Amniotic epithelial cell (primary cell): ENCODE measurements around the gene ARHGAP36.

Experiments
- DNase-seq: peaks from one replicate; pipeline ENCODE4 v3.0.0-alpha.2; 2010; ENCODE audit warnings: low read depth

Gene ARHGAP36

DNA sequence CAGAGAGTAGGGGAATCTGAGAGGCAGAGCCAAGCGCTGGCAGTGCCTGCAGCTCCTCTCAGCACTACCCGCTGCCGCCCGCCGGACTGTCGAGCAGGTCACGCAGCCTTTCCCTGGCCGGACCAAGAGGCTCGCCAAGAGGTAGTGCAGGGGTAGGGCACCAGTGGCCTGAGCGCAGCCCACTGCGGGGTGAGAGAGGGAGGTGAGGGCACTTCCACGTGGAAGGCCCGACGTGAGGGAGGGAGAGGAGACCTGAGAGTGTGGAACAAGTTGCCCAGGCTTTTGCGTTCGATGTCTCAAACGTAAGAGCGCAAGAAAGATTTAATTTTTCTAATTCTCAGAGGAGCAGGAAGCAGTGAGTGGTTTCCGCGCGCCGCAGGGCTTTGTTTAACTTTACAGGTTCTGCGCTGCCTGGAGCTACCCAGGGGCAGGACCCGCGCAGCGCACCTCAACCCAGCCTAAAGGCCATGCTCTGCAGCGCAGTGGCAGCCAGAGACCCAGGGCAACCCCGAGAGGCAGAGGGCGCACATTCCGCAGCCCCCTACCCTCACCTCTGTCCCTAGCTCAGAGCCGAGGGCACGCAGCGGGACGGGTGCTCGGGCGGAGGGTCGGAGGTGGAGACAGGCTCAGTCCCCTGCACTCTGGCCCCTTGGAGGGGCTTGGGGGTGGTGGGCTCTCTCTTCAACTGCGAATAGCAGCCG lies 14.9 kb downstream of the ARHGAP36 start:
- no peak for DNase-seq

- no peak for DNase-seq
Observed at GRCh38 chrX:131073607-131074006, 15.5 kb downstream of the ARHGAP36 start.

- no peak for DNase-seq
Observed at GRCh38 chrX:131081772-131082740, 23.9 kb downstream of the ARHGAP36 start.

- DNase-seq = no peak
Observed at GRCh38 chrX:131083510-131084142, 25.5 kb downstream of the ARHGAP36 start.

DNA sequence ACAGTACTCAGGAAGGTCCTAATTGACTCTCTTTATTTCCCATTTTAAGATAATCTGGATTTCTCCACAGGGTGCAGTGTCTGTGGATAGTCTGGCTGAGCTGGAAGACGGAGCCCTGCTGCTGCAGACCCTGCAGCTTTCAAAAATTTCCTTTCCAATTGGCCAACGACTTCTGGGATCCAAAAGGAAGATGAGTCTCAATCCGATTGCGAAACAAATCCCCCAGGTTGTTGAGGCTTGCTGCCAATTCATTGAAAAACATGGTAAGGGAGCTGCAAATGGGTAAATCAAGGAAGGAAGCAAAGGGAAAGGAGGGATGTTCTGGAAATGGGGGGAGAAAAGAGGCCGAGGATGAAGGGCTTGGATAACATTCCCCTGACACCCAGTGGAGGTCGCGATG lies 26.0 kb downstream of the ARHGAP36 start:
- no peak for DNase-seq

DNA sequence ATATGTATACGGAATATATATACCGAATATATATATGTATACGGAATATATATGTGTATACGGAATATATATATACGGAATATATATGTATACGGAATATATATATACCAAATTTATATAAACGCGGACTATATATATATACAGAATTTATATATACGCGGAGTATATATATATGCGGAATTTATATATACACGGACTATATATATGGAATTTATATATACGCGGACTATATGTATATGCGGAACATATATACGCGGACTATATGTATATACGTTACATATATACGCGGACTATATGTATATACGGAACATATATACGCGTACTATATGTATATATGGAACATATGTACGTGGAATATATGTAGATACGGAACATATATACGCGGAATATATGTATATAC lies 78.6 kb downstream of the ARHGAP36 start:
- no peak for DNase-seq

DNA sequence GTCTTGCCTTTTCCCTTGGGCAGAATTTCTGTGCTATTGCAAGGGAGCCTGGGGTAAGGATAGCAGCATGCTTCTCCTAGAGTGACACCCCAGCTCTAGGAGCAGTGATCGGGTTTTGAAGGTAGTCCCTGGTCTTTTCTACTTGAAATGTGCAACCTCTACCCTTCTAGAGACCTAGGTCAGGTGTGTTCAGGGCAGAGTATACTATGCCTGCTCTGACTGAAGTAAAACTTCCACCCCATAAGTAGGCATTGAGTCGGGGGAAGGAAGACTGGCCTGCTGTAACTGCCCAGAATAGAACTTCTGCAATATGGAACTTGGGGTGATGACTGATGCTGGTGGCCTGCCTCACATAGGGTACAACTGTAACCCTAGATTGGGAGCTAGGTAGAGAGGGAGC lies 80.9 kb downstream of the ARHGAP36 start:
- DNase-seq = no peak
